ENCODE data around the gene NXT1. TPM values are rescaled to one million over a fixed set of nuclear protein-coding genes. Genes with fewer than 3 reads are reported as not detected.

Gene NXT1
- total and polyA plus RNA-seq, 2 donors (not counting 1 experiment from before 2014, with no cell fraction given): 21.4 to 147 TPM

DNA sequence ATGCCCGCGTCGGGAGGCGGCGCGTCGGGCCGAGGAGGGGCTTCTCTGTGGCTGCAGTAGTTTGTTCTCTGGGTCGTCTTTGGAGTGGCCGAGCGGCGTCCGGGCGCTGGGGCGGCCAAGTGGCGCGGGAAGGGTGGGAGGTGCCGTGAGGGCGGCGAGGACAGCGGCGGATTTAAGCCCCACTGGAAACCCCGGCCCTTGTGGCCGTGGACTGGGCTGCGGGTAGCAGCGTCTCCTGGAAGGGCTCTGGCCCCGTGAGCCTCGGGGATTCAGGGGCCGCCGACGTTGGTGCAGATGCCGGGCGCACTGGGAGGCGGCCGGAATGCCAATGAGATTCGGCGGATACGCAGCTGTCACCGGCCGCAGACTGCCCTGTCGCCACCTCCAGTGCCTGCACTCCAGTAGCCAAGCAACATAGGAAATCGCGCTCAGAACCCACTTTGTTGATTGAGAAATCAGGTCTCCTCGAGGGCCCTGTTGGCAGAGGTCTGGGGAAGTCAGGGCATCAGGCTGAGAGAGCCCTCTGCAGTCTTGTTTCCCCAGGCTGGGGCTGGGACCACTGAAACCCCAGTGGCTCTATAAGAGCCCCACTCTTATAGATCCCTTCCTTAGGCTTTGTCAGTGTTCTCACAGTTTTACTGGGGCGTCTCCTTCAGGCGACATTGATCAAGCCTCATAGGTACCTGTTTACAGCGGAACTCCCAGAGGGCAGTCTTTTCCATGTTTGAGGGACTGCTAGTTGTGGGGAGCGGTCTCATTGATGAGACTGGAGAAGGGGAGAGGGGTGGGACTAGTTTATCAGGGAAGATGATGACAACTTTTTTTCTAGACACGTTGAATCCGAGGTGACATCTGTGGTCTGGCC is 12.0 kb downstream of the NXT1 start:
- Mint-ChIP-seq H3K27me3 (no peaks in the 10 kb centered on the region), H3K4me3 (peak overlapping the region; percentile 97), H3K27ac (peak overlapping the region; percentile 95), H3K9me3 (ENCODE audit: insufficient read depth) (no peaks in the 10 kb centered on the region), H3K4me1 (peaks cover 65% of the 10 kb centered on the region)
- WGBS (ENCODE audit: insufficient coverage): 5% methylated on average over 50 of the region's 50 CpGs
- DNase-seq (no peak), ATAC-seq (ENCODE audit: low read depth) (no peak)
- H3K27me3 ChIP-seq (replicated peaks in 1 of 4; ENCODE audit: control extremely low read depth in 1 of 4, control insufficient read depth in 3 of 4, insufficient read depth in 4 of 4, low read length in 3 of 4): no peaks in the 10 kb centered on the region
- TF ChIP-seq, protein P1, sequence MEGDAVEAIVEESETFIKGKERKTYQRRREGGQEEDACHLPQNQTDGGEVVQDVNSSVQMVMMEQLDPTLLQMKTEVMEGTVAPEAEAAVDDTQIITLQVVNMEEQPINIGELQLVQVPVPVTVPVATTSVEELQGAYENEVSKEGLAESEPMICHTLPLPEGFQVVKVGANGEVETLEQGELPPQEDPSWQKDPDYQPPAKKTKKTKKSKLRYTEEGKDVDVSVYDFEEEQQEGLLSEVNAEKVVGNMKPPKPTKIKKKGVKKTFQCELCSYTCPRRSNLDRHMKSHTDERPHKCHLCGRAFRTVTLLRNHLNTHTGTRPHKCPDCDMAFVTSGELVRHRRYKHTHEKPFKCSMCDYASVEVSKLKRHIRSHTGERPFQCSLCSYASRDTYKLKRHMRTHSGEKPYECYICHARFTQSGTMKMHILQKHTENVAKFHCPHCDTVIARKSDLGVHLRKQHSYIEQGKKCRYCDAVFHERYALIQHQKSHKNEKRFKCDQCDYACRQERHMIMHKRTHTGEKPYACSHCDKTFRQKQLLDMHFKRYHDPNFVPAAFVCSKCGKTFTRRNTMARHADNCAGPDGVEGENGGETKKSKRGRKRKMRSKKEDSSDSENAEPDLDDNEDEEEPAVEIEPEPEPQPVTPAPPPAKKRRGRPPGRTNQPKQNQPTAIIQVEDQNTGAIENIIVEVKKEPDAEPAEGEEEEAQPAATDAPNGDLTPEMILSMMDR (IDR thresholded peaks at IDR 0.05): no peak
- no peak for TF ChIP-seq EZH2 (IDR thresholded peaks at IDR 0.05; ENCODE audit: borderline replicate concordance, insufficient read depth, low read depth, low read length, poor library complexity, severe bottlenecking)
- peak overlapping the region; percentile 77 for H3K9ac ChIP-seq (ENCODE audit: low read length)
- H4K20me1 ChIP-seq (ENCODE audit: control insufficient read depth, insufficient read depth, low read length, poor library complexity, severe bottlenecking): peaks cover 14% of the 10 kb centered on the region
- intact Hi-C loops (cut with micrococcal nuclease): loop anchor here (2.0 to 5.0 kb wide), 2 partner anchors 14 to 1695 kb away; partner anchors contain the start of gene ACSS1
- POLR2A ChIA-PET: interaction anchor here (3.0 kb wide), 1 partner anchor 12 kb away, joined by 30 read pairs; the partner anchor contains the start of gene NXT1
- CTCF ChIA-PET: interaction anchor here (1.1 to 1.2 kb wide), 2 partner anchors 12 to 59 kb away, joined by 3 read pairs; partner anchors contain the start of genes NAPB and NXT1
- H3K36me3 ChIP-seq (replicated peaks in 1 of 2; ENCODE audit: control extremely low read depth in 1 of 2, control insufficient read depth in 1 of 2, extremely low read depth in 1 of 2, insufficient read depth in 2 of 2, low read length in 1 of 2): peaks cover 0 to 17% of the 10 kb centered on the region in 2 experiments
- peak overlapping the region; percentile 87 for H3K4me2 ChIP-seq (replicated peaks; ENCODE audit: low read depth, low read length, poor library complexity, severe bottlenecking)
- peak overlapping the region; percentile 86 to 96 for H3K27ac ChIP-seq (ENCODE audit: low read length in 2 of 2)
- peak overlapping the region; percentile 19 to 93 (median 82) for H3K4me3 ChIP-seq (ENCODE audit: control extremely low read depth in 1 of 5, extremely low read depth in 1 of 5, insufficient read depth in 1 of 5, low read depth in 2 of 5, low read length in 4 of 5)
- peaks cover 46% of the 10 kb centered on the region for H3K79me2 ChIP-seq (ENCODE audit: control insufficient read depth, insufficient read depth, low read length)
- peaks cover 35 to 49% of the 10 kb centered on the region in 2 donors for H3K4me1 ChIP-seq (ENCODE audit: control insufficient read depth in 2 of 2, insufficient read depth in 2 of 2, low read length in 2 of 2)
- peak overlapping the region; percentile 83 for H2AFZ ChIP-seq (ENCODE audit: insufficient read depth, low read depth, low read length, poor library complexity, severe bottlenecking)
- no peaks in the 10 kb centered on the region for H3K9me3 ChIP-seq (ENCODE audit: control extremely low read depth in 1 of 3, control insufficient read depth in 2 of 3, insufficient read depth in 1 of 3, low read length in 2 of 3)

All from B cell (primary cell).